C4-2B (cell line): ENCODE measurements around the gene DSCAM.

Experiments used
- ZFX ChIP-seq: fragments of 450-650 bp; IDR thresholded peaks from 2 replicates; pipeline ENCODE4 v1.6.1; 2017
- TF ChIP-seq, protein P1 (sequence below): fragments of 450-650 bp; conservative IDR thresholded peaks from 2 replicates; pipeline ENCODE4 v1.5.1; 2017; ENCODE audit warnings: mild to moderate bottlenecking

DNA sequence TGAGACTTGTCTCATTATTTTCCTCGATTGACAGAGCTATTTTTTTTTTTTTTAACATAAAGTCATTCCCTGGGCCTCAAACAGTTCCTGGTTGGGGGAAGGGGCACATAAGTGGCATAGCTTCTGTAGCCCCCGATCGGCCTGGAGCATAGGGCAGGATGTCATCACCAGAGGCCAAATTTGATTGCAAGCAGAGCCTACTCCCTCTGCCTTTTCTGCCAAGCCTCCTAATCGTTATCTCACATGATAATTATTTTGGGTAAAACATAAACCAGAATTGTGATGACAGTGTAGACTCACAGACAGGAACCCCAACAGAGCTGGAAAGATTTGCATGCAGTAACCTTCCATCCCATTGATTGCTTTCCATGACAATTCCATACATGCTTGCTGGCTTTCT is 574.9 kb downstream of the DSCAM start:
- TF ChIP-seq, protein P1, sequence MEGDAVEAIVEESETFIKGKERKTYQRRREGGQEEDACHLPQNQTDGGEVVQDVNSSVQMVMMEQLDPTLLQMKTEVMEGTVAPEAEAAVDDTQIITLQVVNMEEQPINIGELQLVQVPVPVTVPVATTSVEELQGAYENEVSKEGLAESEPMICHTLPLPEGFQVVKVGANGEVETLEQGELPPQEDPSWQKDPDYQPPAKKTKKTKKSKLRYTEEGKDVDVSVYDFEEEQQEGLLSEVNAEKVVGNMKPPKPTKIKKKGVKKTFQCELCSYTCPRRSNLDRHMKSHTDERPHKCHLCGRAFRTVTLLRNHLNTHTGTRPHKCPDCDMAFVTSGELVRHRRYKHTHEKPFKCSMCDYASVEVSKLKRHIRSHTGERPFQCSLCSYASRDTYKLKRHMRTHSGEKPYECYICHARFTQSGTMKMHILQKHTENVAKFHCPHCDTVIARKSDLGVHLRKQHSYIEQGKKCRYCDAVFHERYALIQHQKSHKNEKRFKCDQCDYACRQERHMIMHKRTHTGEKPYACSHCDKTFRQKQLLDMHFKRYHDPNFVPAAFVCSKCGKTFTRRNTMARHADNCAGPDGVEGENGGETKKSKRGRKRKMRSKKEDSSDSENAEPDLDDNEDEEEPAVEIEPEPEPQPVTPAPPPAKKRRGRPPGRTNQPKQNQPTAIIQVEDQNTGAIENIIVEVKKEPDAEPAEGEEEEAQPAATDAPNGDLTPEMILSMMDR: no peak
- no peak for TF ChIP-seq ZFX
